Duodenal mucosa (tissue), 2 donors: ENCODE data around the gene ATRNL1.
"Not testable (repeated sequence)": the region's sequence is repeated elsewhere in the genome, so short reads cannot be mapped to it uniquely, and the experiment has no call there.

Source experiments
- H3K27ac ChIP-seq: one replicate; pipeline ENCODE4 v1.7.0; 2013; ENCODE audit warnings: low read depth, low read length
- H3K27me3 ChIP-seq, 2 donors: one replicate each; pipeline ENCODE4 v1.7.0; 2013; ENCODE audit warnings: low read length in 2 of 2, control low read depth in 1 of 2; ENCODE audit not compliant: insufficient read depth in 2 of 2, control insufficient read depth in 1 of 2
- H3K36me3 ChIP-seq, 2 donors: one replicate each; pipeline ENCODE4 v1.7.0; 2013; ENCODE audit warnings: low read length in 2 of 2, control low read depth in 1 of 2; ENCODE audit not compliant: insufficient read depth in 2 of 2, control insufficient read depth in 1 of 2
- H3K4me1 ChIP-seq, 2 donors: one replicate each; pipeline ENCODE4 v1.7.0; 2013; ENCODE audit warnings: low read length in 2 of 2, control low read depth in 1 of 2; ENCODE audit not compliant: insufficient read depth in 2 of 2, control insufficient read depth in 1 of 2
- H3K4me3 ChIP-seq, 2 donors: one replicate each; pipeline ENCODE4 v1.7.0; 2013; ENCODE audit warnings: low read length in 2 of 2, low read depth in 1 of 2
- H3K9ac ChIP-seq, 2 donors: one replicate each; pipeline ENCODE4 v1.7.0; 2013; ENCODE audit warnings: low read length in 2 of 2, low read depth in 1 of 2
- H3K9me3 ChIP-seq, 2 donors: one replicate each; pipeline ENCODE4 v1.7.0; 2013; ENCODE audit warnings: low read length in 2 of 2, control low read depth in 1 of 2; ENCODE audit not compliant: control insufficient read depth in 1 of 2

ATRNL1 gene

GRCh38 chr10:115390607-115391006 is 297.4 kb downstream of the ATRNL1 start:
- Histone ChIP-seq H3K4me3 (no peak overlapping the region), H3K9ac (no peak overlapping the region), H3K27me3 (no peaks in the 10 kb centered on the region), H3K4me1 (no peaks in the 10 kb centered on the region), H3K36me3 (no peaks in the 10 kb centered on the region), H3K9me3 (no peaks in the 10 kb centered on the region), H3K27ac (no peak overlapping the region)

GRCh38 chr10:115398026-115398425 is 304.9 kb downstream of the ATRNL1 start:
- no peaks in the 10 kb centered on the region for H3K36me3 ChIP-seq

GRCh38 chr10:115402699-115403098 is 309.5 kb downstream of the ATRNL1 start:
- Histone ChIP-seq H3K9ac (no peak overlapping the region), H3K27me3 (no peaks in the 10 kb centered on the region), H3K4me1 (no peaks in the 10 kb centered on the region), H3K36me3 (no peaks in the 10 kb centered on the region), H3K4me3 (no peak overlapping the region), H3K9me3 (no peaks in the 10 kb centered on the region), H3K27ac (no peak overlapping the region)

More at GRCh38 chr10:115398026-115398425, 304.9 kb downstream of the ATRNL1 start:
- no peak overlapping the region for H3K4me3 ChIP-seq
- H3K4me1 ChIP-seq, result no peaks in the 10 kb centered on the region
- H3K27ac ChIP-seq, result no peak overlapping the region
- H3K9me3 ChIP-seq, result no peaks in the 10 kb centered on the region
- H3K9ac ChIP-seq, result no peak overlapping the region
- H3K27me3 ChIP-seq, result no peaks in the 10 kb centered on the region

- H3K27me3 ChIP-seq, H3K9me3 ChIP-seq, H3K36me3 ChIP-seq, H3K4me3 ChIP-seq, H3K27ac ChIP-seq, H3K4me1 ChIP-seq, H3K9ac ChIP-seq: not testable (repeated sequence)
Measured at GRCh38 chr10:115405838-115406237, 312.7 kb downstream of the ATRNL1 start.

GRCh38 chr10:115409347-115409746 is 316.2 kb downstream of the ATRNL1 start:
- no peaks in the 10 kb centered on the region for H3K27me3 ChIP-seq
- peaks cover 0 to 2% of the 10 kb centered on the region in 2 donors for H3K9me3 ChIP-seq
- no peak overlapping the region for H3K9ac ChIP-seq
- H3K36me3 ChIP-seq, result no peaks in the 10 kb centered on the region
- no peak overlapping the region for H3K4me3 ChIP-seq
- no peak overlapping the region for H3K27ac ChIP-seq
- H3K4me1 ChIP-seq, result no peaks in the 10 kb centered on the region

- H3K27ac ChIP-seq, result no peak overlapping the region
- no peak overlapping the region for H3K9ac ChIP-seq
- H3K9me3 ChIP-seq, result peaks cover 0 to 3% of the 10 kb centered on the region in 2 donors
- H3K4me1 ChIP-seq, result no peaks in the 10 kb centered on the region
- H3K27me3 ChIP-seq, result no peaks in the 10 kb centered on the region
- no peaks in the 10 kb centered on the region for H3K36me3 ChIP-seq
- no peak overlapping the region for H3K4me3 ChIP-seq
Measured at GRCh38 chr10:115417585-115418265, 324.6 kb downstream of the ATRNL1 start.

- Histone ChIP-seq H3K9me3 (no peaks in the 10 kb centered on the region), H3K27me3 (no peaks in the 10 kb centered on the region), H3K4me1 (no peaks in the 10 kb centered on the region), H3K9ac (no peak overlapping the region), H3K27ac (no peak overlapping the region), H3K4me3 (no peak overlapping the region), H3K36me3 (no peaks in the 10 kb centered on the region)
Measured at GRCh38 chr10:115422624-115423023, 329.5 kb downstream of the ATRNL1 start.

GRCh38 chr10:115427611-115428010 is 334.4 kb downstream of the ATRNL1 start:
- Histone ChIP-seq H3K27me3 (no peaks in the 10 kb centered on the region), H3K4me1 (no peaks in the 10 kb centered on the region), H3K9me3 (no peaks in the 10 kb centered on the region), H3K27ac (no peak overlapping the region), H3K4me3 (no peak overlapping the region), H3K36me3 (no peaks in the 10 kb centered on the region), H3K9ac (no peak overlapping the region)

GRCh38 chr10:115432188-115432819 is 339.1 kb downstream of the ATRNL1 start:
- Histone ChIP-seq H3K27me3 (no peaks in the 10 kb centered on the region), H3K27ac (no peak overlapping the region), H3K36me3 (no peaks in the 10 kb centered on the region), H3K4me3 (no peak overlapping the region), H3K4me1 (no peaks in the 10 kb centered on the region), H3K9ac (no peak overlapping the region), H3K9me3 (no peaks in the 10 kb centered on the region)

GRCh38 chr10:115436999-115437398 is 343.8 kb downstream of the ATRNL1 start:
- H3K27me3 ChIP-seq, result no peaks in the 10 kb centered on the region
- H3K27ac ChIP-seq, result no peak overlapping the region
- H3K4me3 ChIP-seq, result no peak overlapping the region
- H3K36me3 ChIP-seq, result no peaks in the 10 kb centered on the region
- no peaks in the 10 kb centered on the region for H3K9me3 ChIP-seq
- no peaks in the 10 kb centered on the region for H3K4me1 ChIP-seq
- H3K9ac ChIP-seq, result no peak overlapping the region
